Fibroblast of lung (primary cell): ENCODE results near the gene ARFGEF2. TPM values are rescaled to one million over a fixed set of nuclear protein-coding genes. Genes with fewer than 3 reads are reported as not detected.
A peak's percentile ranks its signal among the peaks of the same experiment; 100 is the strongest.

Source experiments
- DNase-seq, 2 donors: peaks; one replicate each; pipeline versions ENCODE4 v3.0.0 to v3.0.0-alpha.2; 2010; ENCODE audit warnings: low read depth in 2 of 2
- H2AFZ ChIP-seq: 2 replicates; pipeline ENCODE4 v1.5.1; 2012; ENCODE audit warnings: low read length, control low read depth, inconsistent platforms
- H3K27ac ChIP-seq: 2 replicates; pipeline ENCODE4 v1.5.1; 2011; ENCODE audit warnings: low read length, control low read depth; ENCODE audit not compliant: insufficient read depth
- H3K27me3 ChIP-seq: 2 replicates; pipeline ENCODE4 v1.5.1; 2011; ENCODE audit warnings: mild to moderate bottlenecking, low read length; ENCODE audit not compliant: control insufficient read depth, insufficient read depth
- H3K36me3 ChIP-seq: 2 replicates; pipeline ENCODE4 v1.5.1; 2011; ENCODE audit warnings: low read length; ENCODE audit not compliant: control insufficient read depth, insufficient read depth
- H3K4me1 ChIP-seq: 2 replicates; pipeline ENCODE4 v1.5.1; 2011; ENCODE audit warnings: low read length; ENCODE audit not compliant: control insufficient read depth, insufficient read depth; ENCODE audit errors: extremely low read depth
- H3K4me2 ChIP-seq: 2 replicates; pipeline ENCODE4 v1.5.1; 2011; ENCODE audit warnings: low read length, control low read depth; ENCODE audit not compliant: insufficient read depth; ENCODE audit errors: extremely low read depth
- H3K4me3 ChIP-seq, 4 experiments: fragments of 200-600 bp in 1 of 4; sonication (generic) in 1 of 4; replicated peaks in 1 of 4; 2 replicates each; pipeline ENCODE4 v1.5.1; 2011 to 2016; ENCODE audit warnings: low read length in 4 of 4, low read depth in 3 of 4, mild to moderate bottlenecking in 3 of 4, control low read depth in 2 of 4, inconsistent platforms in 1 of 4, mixed read lengths in 1 of 4; ENCODE audit not compliant: insufficient read depth in 1 of 4; ENCODE audit errors: control extremely low read depth in 1 of 4
- H3K79me2 ChIP-seq: 2 replicates; pipeline ENCODE4 v1.5.1; 2012; ENCODE audit warnings: mild to moderate bottlenecking, low read length, inconsistent platforms; ENCODE audit not compliant: control insufficient read depth, insufficient read depth
- H3K9ac ChIP-seq: 2 replicates; pipeline ENCODE4 v1.5.1; 2011; ENCODE audit warnings: mild to moderate bottlenecking, low read length, control low read depth; ENCODE audit not compliant: insufficient read depth
- H3K9me3 ChIP-seq: 2 replicates; pipeline ENCODE4 v1.5.1; 2012; ENCODE audit warnings: low read depth, low read length; ENCODE audit not compliant: control insufficient read depth, insufficient read depth
- H4K20me1 ChIP-seq: 2 replicates; pipeline ENCODE4 v1.5.1; 2011; ENCODE audit warnings: low read length; ENCODE audit not compliant: control insufficient read depth, insufficient read depth; ENCODE audit errors: extremely low read depth
- CTCF ChIP-seq, 2 donors: IDR thresholded peaks in 1 of 2; conservative IDR thresholded peaks in 1 of 2; 1 replicate in 1 of 2; 2 replicates in 1 of 2; pipeline ENCODE4 v1.5.1; 2011 to 2012; ENCODE audit warnings: low read length in 2 of 2, control low read depth in 1 of 2, inconsistent platforms in 1 of 2, low read depth in 1 of 2, mild to moderate bottlenecking in 1 of 2
- EZH2 ChIP-seq: IDR thresholded peaks from 2 replicates; pipeline ENCODE4 v1.5.1; 2012; ENCODE audit warnings: low read length, control low read depth, mild to moderate bottlenecking; ENCODE audit errors: missing control alignments
- polyA plus RNA-seq, 2 donors: library from polyadenylated mRNA; depleted of rRNA in 1 of 2; stranded (reverse) in 1 of 2; unstranded in 1 of 2; fragments of >200 nt; gene quantifications; 2 replicates each; pipeline ENCODE4 v1.2.1, GENCODE V29; 2011 to 2012; ENCODE audit warnings: missing spikeins in 1 of 2
- total RNA-seq: library from RNA; depleted of rRNA; stranded (reverse); fragments of >200 nt; gene quantifications from 2 replicates; pipeline ENCODE4 v1.2.1, GENCODE V29; 2014

ARFGEF2 gene
- total and polyA plus RNA-seq, 2 donors (not counting 1 experiment from before 2014, with no cell fraction given) = 17.3 to 42.8 TPM

- H3K4me3 ChIP-seq = peak overlapping the region; percentile 74 to 97 (median 84)
- peak overlapping the region; percentile 98 for H3K4me2 ChIP-seq
- H4K20me1 ChIP-seq = no peaks in the 10 kb centered on the region
- H3K27me3 ChIP-seq = no peaks in the 10 kb centered on the region
- peak overlapping the region; percentile 99 for H2AFZ ChIP-seq
- H3K4me1 ChIP-seq = no peaks in the 10 kb centered on the region
- peak overlapping the region; percentile 92 for H3K27ac ChIP-seq
- H3K79me2 ChIP-seq = peaks cover 37% of the 10 kb centered on the region
- TF ChIP-seq CTCF (conservative IDR thresholded peaks at IDR 0.05 in 1 of 2, IDR thresholded peaks at IDR 0.05 in 1 of 2; ENCODE audit: low read depth in 1 of 2, low read length in 2 of 2) (no peak), EZH2 (no peak)
- H3K9me3 ChIP-seq = no peaks in the 10 kb centered on the region
- DNase-seq = no peak
- peak overlapping the region; percentile 98 for H3K9ac ChIP-seq
- H3K36me3 ChIP-seq = no peaks in the 10 kb centered on the region
These were observed 864 bp upstream of the ARFGEF2 start for GRCh38 chr20:48920527-48921167.

- Histone ChIP-seq H3K27me3 (no peaks in the 10 kb centered on the region), H3K4me3 (peak overlapping the region; percentile 76 to 97 (median 82)), H3K9me3 (no peaks in the 10 kb centered on the region), H3K79me2 (peaks cover 52% of the 10 kb centered on the region), H2AFZ (peak overlapping the region; percentile 54), H3K4me2 (peak overlapping the region; percentile 95), H4K20me1 (no peaks in the 10 kb centered on the region), H3K4me1 (no peaks in the 10 kb centered on the region), H3K27ac (peak overlapping the region; percentile 92), H3K9ac (peak overlapping the region; percentile 98), H3K36me3 (no peaks in the 10 kb centered on the region)
- DNase-seq = peak; percentile 42 to 53
- TF ChIP-seq EZH2 (no peak), CTCF (conservative IDR thresholded peaks at IDR 0.05 in 1 of 2, IDR thresholded peaks at IDR 0.05 in 1 of 2; ENCODE audit: low read depth in 1 of 2, low read length in 2 of 2) (no peak)
These were observed 641 bp downstream of the ARFGEF2 start for GRCh38 chr20:48921883-48922820.

GRCh38 chr20:48923149-48923718 lies 1.7 kb downstream of the ARFGEF2 start:
- peak overlapping the region; percentile 95 for H3K4me2 ChIP-seq
- TF ChIP-seq CTCF (conservative IDR thresholded peaks at IDR 0.05 in 1 of 2, IDR thresholded peaks at IDR 0.05 in 1 of 2; ENCODE audit: low read depth in 1 of 2, low read length in 2 of 2) (no peak), EZH2 (no peak)
- no peak overlapping the region for H3K9ac ChIP-seq
- H4K20me1 ChIP-seq = no peaks in the 10 kb centered on the region
- no peaks in the 10 kb centered on the region for H3K36me3 ChIP-seq
- H3K27ac ChIP-seq = no peak overlapping the region
- H3K9me3 ChIP-seq = no peaks in the 10 kb centered on the region
- no peak for DNase-seq
- no peaks in the 10 kb centered on the region for H3K27me3 ChIP-seq
- H3K79me2 ChIP-seq = peaks cover 58% of the 10 kb centered on the region
- peak overlapping the region in 3 of 4 experiments; percentile 76 to 97 (median 83) for H3K4me3 ChIP-seq
- H3K4me1 ChIP-seq = no peaks in the 10 kb centered on the region
- no peak overlapping the region for H2AFZ ChIP-seq
